B cell (primary cell): ENCODE data around the gene CLSTN2. TPM values are rescaled to one million over a fixed set of nuclear protein-coding genes. Genes with fewer than 3 reads are reported as not detected.

Source experiments
- ATAC-seq: fragments of 200-7000 bp; cut with Tn5 transposase; one replicate; pipeline ENCODE4 v1.10.0; 2021; ENCODE audit warnings: low read depth, mild to moderate bottlenecking, moderate number of reproducible peaks, moderate library complexity
- CTCF ChIA-PET: fragments of 350-600 bp; sonication (Branson Sonifier 250); formaldehyde crosslinking; loops from one replicate; lab custom pipeline; 2021; ENCODE audit warnings: antibody characterized with exemption, inconsistent platforms; lab: Charles Lee
- POLR2A ChIA-PET: fragments of 350-600 bp; sonication (Branson Sonifier 250); formaldehyde crosslinking; loops from one replicate; lab custom pipeline; 2021; ENCODE audit warnings: antibody characterized with exemption; lab: Charles Lee
- DNase-seq: peaks from one replicate; pipeline ENCODE4 v3.0.0; 2013
- H2AFZ ChIP-seq: 2 replicates; pipeline ENCODE4 v1.6.1; 2012; ENCODE audit warnings: mild to moderate bottlenecking, low read depth, low read length; ENCODE audit not compliant: insufficient read depth, poor library complexity, severe bottlenecking
- H3K27ac ChIP-seq, 2 donors: 1 replicate in 1 of 2; 2 replicates in 1 of 2; pipeline ENCODE4 v1.5.1; 2012 to 2013; ENCODE audit warnings: low read length in 2 of 2, mild to moderate bottlenecking in 2 of 2, moderate library complexity in 1 of 2
- H3K27me3 ChIP-seq, 4 experiments: fragments of 200-600 bp in 1 of 4; sonication (generic) in 1 of 4; replicated peaks in 1 of 4; 1 replicate in 2 of 4; 2 replicates in 2 of 4; pipeline versions ENCODE4 v1.6.1 to v1.7.0; 2013 to 2016; ENCODE audit warnings: low read length in 3 of 4, mild to moderate bottlenecking in 2 of 4, mixed read lengths in 1 of 4, moderate library complexity in 1 of 4; ENCODE audit not compliant: insufficient read depth in 4 of 4, control insufficient read depth in 3 of 4; ENCODE audit errors: control extremely low read depth in 1 of 4
- H3K36me3 ChIP-seq, 2 experiments: replicated peaks in 1 of 2; 1 replicate in 1 of 2; 2 replicates in 1 of 2; pipeline versions ENCODE4 v1.6.1 to v1.7.1; 2013; ENCODE audit warnings: low read length in 1 of 2; ENCODE audit not compliant: insufficient read depth in 2 of 2, control insufficient read depth in 1 of 2; ENCODE audit errors: control extremely low read depth in 1 of 2, extremely low read depth in 1 of 2
- H3K4me1 ChIP-seq, 2 donors: fragments of 200-600 bp in 1 of 2; sonication (generic) in 1 of 2; 1 replicate in 1 of 2; 2 replicates in 1 of 2; pipeline versions ENCODE4 v1.5.1 to v1.6.1; 2013 to 2017; ENCODE audit warnings: low read length in 2 of 2; ENCODE audit not compliant: control insufficient read depth in 2 of 2, insufficient read depth in 2 of 2
- H3K4me2 ChIP-seq: replicated peaks from 2 replicates; pipeline ENCODE3; 2012; ENCODE audit warnings: mild to moderate bottlenecking, low read depth, low read length; ENCODE audit not compliant: poor library complexity, severe bottlenecking
- H3K4me3 ChIP-seq, 5 experiments: fragments of 200-600 bp in 1 of 5; sonication (generic) in 1 of 5; 1 replicate in 3 of 5; 2 replicates in 2 of 5; pipeline versions ENCODE4 v1.5.1 to v1.7.0; 2011 to 2016; ENCODE audit warnings: low read length in 4 of 5, mild to moderate bottlenecking in 4 of 5, low read depth in 2 of 5, control low read depth in 1 of 5, moderate library complexity in 1 of 5; ENCODE audit not compliant: insufficient read depth in 1 of 5; ENCODE audit errors: control extremely low read depth in 1 of 5, extremely low read depth in 1 of 5
- H3K79me2 ChIP-seq: fragments of 200-600 bp; sonication (generic); one replicate; pipeline ENCODE4 v1.6.0; 2016; ENCODE audit warnings: low read length; ENCODE audit not compliant: control insufficient read depth, insufficient read depth
- H3K9ac ChIP-seq: fragments of 200-600 bp; sonication (generic); 2 replicates; pipeline ENCODE4 v1.6.1; 2017; ENCODE audit warnings: mild to moderate bottlenecking, low read length, moderate library complexity
- H3K9me3 ChIP-seq, 3 donors: one replicate each; pipeline versions ENCODE4 v1.6.1 to v1.7.1; 2013; ENCODE audit warnings: low read length in 2 of 3; ENCODE audit not compliant: control insufficient read depth in 2 of 3, insufficient read depth in 1 of 3; ENCODE audit errors: control extremely low read depth in 1 of 3
- H4K20me1 ChIP-seq: 2 replicates; pipeline ENCODE4 v1.6.0; 2012; ENCODE audit warnings: mild to moderate bottlenecking, low read length; ENCODE audit not compliant: insufficient read depth, control insufficient read depth, poor library complexity, severe bottlenecking
- H3K27ac Mint-ChIP-seq: one replicate; pipeline ENCODE4 v1.8.0; 2021; ENCODE audit warnings: mixed read lengths
- H3K27me3 Mint-ChIP-seq: one replicate; pipeline ENCODE4 v1.8.0; 2021; ENCODE audit warnings: mixed read lengths
- H3K4me1 Mint-ChIP-seq: one replicate; pipeline ENCODE4 v1.8.0; 2021; ENCODE audit warnings: mixed read lengths
- H3K4me3 Mint-ChIP-seq: one replicate; pipeline ENCODE4 v1.8.0; 2021; ENCODE audit warnings: mixed read lengths
- H3K9me3 Mint-ChIP-seq: one replicate; pipeline ENCODE4 v1.8.0; 2022; ENCODE audit warnings: mixed read lengths; ENCODE audit not compliant: insufficient read depth
- CTCF ChIP-seq: fragments of 200-600 bp; IDR thresholded peaks from one replicate; pipeline ENCODE4 v1.8.0; 2022; ENCODE audit warnings: antibody characterized with exemption, mild to moderate bottlenecking
- EZH2 ChIP-seq: IDR thresholded peaks from 2 replicates; pipeline ENCODE4 v1.6.1; 2012; ENCODE audit warnings: borderline replicate concordance, low read depth, mild to moderate bottlenecking, moderate library complexity, low read length; ENCODE audit not compliant: insufficient read depth, poor library complexity, severe bottlenecking
- WGBS: methylation state at CpG from one replicate; pipeline ENCODE4 v1.1.5; 2013; ENCODE audit warnings: missing lambda C conversion rate; ENCODE audit not compliant: insufficient coverage; 5-methylcytosine and 5-hydroxymethylcytosine counted together
- intact Hi-C: fragments of 100-400 bp; cut with micrococcal nuclease; formaldehyde crosslinking; loops from one replicate; pipeline ENCODE4 v1.10.0; 2022
- polyA plus RNA-seq: library from polyadenylated mRNA; depleted of rRNA; stranded (reverse); fragments of >200 nt; gene quantifications from 2 replicates; pipeline ENCODE4 v1.2.3, GENCODE V29; 2012
- total RNA-seq, 2 donors: library from RNA; stranded (reverse); fragments of 120-200 nt in 1 of 2; gene quantifications; 1 replicate in 1 of 2; 2 replicates in 1 of 2; pipeline versions ENCODE4 v1.2.3 to v1.2.4, GENCODE V29; 2013 to 2022

The CLSTN2 gene
- total and polyA plus RNA-seq, 2 donors (not counting 1 experiment from before 2014, with no cell fraction given): not detected

- DNase-seq: no peak
- ChIA-PET CTCF (no interaction called here), POLR2A (no interaction called here)
- no CpG with 5 or more reads among the region's 1 CpG for WGBS
- no peaks in the 10 kb centered on the region for H3K27me3 ChIP-seq
- H4K20me1 ChIP-seq: no peaks in the 10 kb centered on the region
- Mint-ChIP-seq H3K4me1 (no peaks in the 10 kb centered on the region), H3K9me3 (no peaks in the 10 kb centered on the region), H3K4me3 (no peak overlapping the region), H3K27me3 (peaks cover 9% of the 10 kb centered on the region), H3K27ac (no peak overlapping the region)
- no peaks in the 10 kb centered on the region for H3K4me1 ChIP-seq
- no peaks in the 10 kb centered on the region for H3K79me2 ChIP-seq
- no peak overlapping the region for H2AFZ ChIP-seq
- H3K9me3 ChIP-seq: no peaks in the 10 kb centered on the region
- no peak for ATAC-seq
- H3K9ac ChIP-seq: no peak overlapping the region
- no peak overlapping the region for H3K27ac ChIP-seq
- intact Hi-C loops: no loop called here
- H3K4me2 ChIP-seq: no peak overlapping the region
- no peak overlapping the region for H3K4me3 ChIP-seq
- TF ChIP-seq CTCF (no peak), EZH2 (no peak)
- H3K36me3 ChIP-seq: no peaks in the 10 kb centered on the region
Observed at GRCh38 chr3:140360332-140360731, 425.3 kb downstream of the CLSTN2 start.

- Histone ChIP-seq H3K79me2 (no peaks in the 10 kb centered on the region), H3K4me3 (no peak overlapping the region), H3K9me3 (peaks cover 0 to 2% (median 0%) of the 10 kb centered on the region in 3 donors), H3K4me1 (no peaks in the 10 kb centered on the region), H3K27me3 (no peaks in the 10 kb centered on the region), H3K36me3 (no peaks in the 10 kb centered on the region), H3K27ac (no peak overlapping the region), H3K9ac (no peak overlapping the region), H3K4me2 (no peak overlapping the region), H4K20me1 (no peaks in the 10 kb centered on the region), H2AFZ (no peak overlapping the region)
- ChIA-PET POLR2A (no interaction called here), CTCF (no interaction called here)
- DNase-seq (no peak), ATAC-seq (no peak)
- 70% methylated on average over 6 of the region's 6 CpGs for WGBS
- Mint-ChIP-seq H3K4me3 (no peak overlapping the region), H3K27me3 (no peaks in the 10 kb centered on the region), H3K4me1 (no peaks in the 10 kb centered on the region), H3K9me3 (no peaks in the 10 kb centered on the region), H3K27ac (no peak overlapping the region)
- TF ChIP-seq CTCF: no peak
- TF ChIP-seq EZH2: no peak
- intact Hi-C loops: no loop called here
Observed at GRCh38 chr3:140363801-140364200, 428.8 kb downstream of the CLSTN2 start.
